ENCODE results near the gene ROCK2.
"Not testable (repeated sequence)": the region's sequence is repeated elsewhere in the genome, so short reads cannot be mapped to it uniquely, and the experiment has no call there.

The ROCK2 gene

GRCh38 chr2:11340717-11341116 is 3.7 kb downstream of the ROCK2 start:
- DNase-seq, result no peak
- TF ChIP-seq GATA1 (IDR thresholded peaks at IDR 0.05; ENCODE audit: low read depth, low read length), result no peak

- TF ChIP-seq POLR2A (IDR thresholded peaks at IDR 0.05; ENCODE audit: low read length), result no peak
- TF ChIP-seq GATA1 (IDR thresholded peaks at IDR 0.05; ENCODE audit: low read depth, low read length), result no peak
- DNase-seq, result no peak
These were observed 4.8 kb downstream of the ROCK2 start for GRCh38 chr2:11339508-11340083.

GRCh38 chr2:11338580-11338979 is 5.9 kb downstream of the ROCK2 start:
- DNase-seq, result no peak
- no peak for TF ChIP-seq GATA1 (IDR thresholded peaks at IDR 0.05; ENCODE audit: low read depth, low read length)
- TF ChIP-seq POLR2A (IDR thresholded peaks at IDR 0.05; ENCODE audit: low read length), result no peak

GRCh38 chr2:11337909-11338308 is 6.5 kb downstream of the ROCK2 start:
- no peak for TF ChIP-seq GATA1 (IDR thresholded peaks at IDR 0.05; ENCODE audit: low read depth, low read length)
- no peak for TF ChIP-seq POLR2A (IDR thresholded peaks at IDR 0.05; ENCODE audit: low read length)

GRCh38 chr2:11336189-11336588 is 8.2 kb downstream of the ROCK2 start:
- TF ChIP-seq GATA1 (IDR thresholded peaks at IDR 0.05; ENCODE audit: low read depth, low read length), result no peak
- TF ChIP-seq POLR2A (IDR thresholded peaks at IDR 0.05; ENCODE audit: low read length), result no peak
- no peak for DNase-seq

More at GRCh38 chr2:11337909-11338308, 6.5 kb downstream of the ROCK2 start:
- DNase-seq, result no peak

GRCh38 chr2:11333427-11334183 is 10.8 kb downstream of the ROCK2 start:
- no peak for TF ChIP-seq GATA1 (IDR thresholded peaks at IDR 0.05; ENCODE audit: low read depth, low read length)
- TF ChIP-seq POLR2A (IDR thresholded peaks at IDR 0.05; ENCODE audit: low read length), result no peak
- peak in 1 of 2 experiments; percentile 34 for DNase-seq

- TF ChIP-seq GATA1 (IDR thresholded peaks at IDR 0.05; ENCODE audit: low read depth, low read length) (no peak), POLR2A (IDR thresholded peaks at IDR 0.05; ENCODE audit: low read length) (no peak)
These were observed 11.8 kb downstream of the ROCK2 start for GRCh38 chr2:11332596-11332995.

GRCh38 chr2:11330457-11331142 is 13.8 kb downstream of the ROCK2 start:
- peak; percentile 13 to 24 for DNase-seq
- no peak for TF ChIP-seq POLR2A (IDR thresholded peaks at IDR 0.05; ENCODE audit: low read length)
- no peak for TF ChIP-seq GATA1 (IDR thresholded peaks at IDR 0.05; ENCODE audit: low read depth, low read length)

More at GRCh38 chr2:11332596-11332995, 11.8 kb downstream of the ROCK2 start:
- DNase-seq, result no peak

- DNase-seq, result no peak
- TF ChIP-seq GATA1 (IDR thresholded peaks at IDR 0.05; ENCODE audit: low read depth, low read length) (no peak), POLR2A (IDR thresholded peaks at IDR 0.05; ENCODE audit: low read length) (no peak)
These were observed 14.7 kb downstream of the ROCK2 start for GRCh38 chr2:11329776-11330175.

GRCh38 chr2:11328522-11328921 is 15.9 kb downstream of the ROCK2 start:
- not testable (repeated sequence) for DNase-seq

- no peak for DNase-seq
- TF ChIP-seq POLR2A (IDR thresholded peaks at IDR 0.05; ENCODE audit: low read length), result no peak
- TF ChIP-seq GATA1 (IDR thresholded peaks at IDR 0.05; ENCODE audit: low read depth, low read length), result no peak
These were observed 16.6 kb downstream of the ROCK2 start for GRCh38 chr2:11327871-11328270.

GRCh38 chr2:11326677-11327211 is 17.7 kb downstream of the ROCK2 start:
- no peak for TF ChIP-seq POLR2A (IDR thresholded peaks at IDR 0.05; ENCODE audit: low read length)
- TF ChIP-seq GATA1 (IDR thresholded peaks at IDR 0.05; ENCODE audit: low read depth, low read length), result no peak

GRCh38 chr2:11325961-11326676 is 18.3 kb downstream of the ROCK2 start:
- TF ChIP-seq GATA1 (IDR thresholded peaks at IDR 0.05; ENCODE audit: low read depth, low read length) (no peak), POLR2A (IDR thresholded peaks at IDR 0.05; ENCODE audit: low read length) (no peak)
- no peak for DNase-seq

More at GRCh38 chr2:11326677-11327211, 17.7 kb downstream of the ROCK2 start:
- DNase-seq, result no peak

- no peak for DNase-seq
- TF ChIP-seq GATA1 (IDR thresholded peaks at IDR 0.05; ENCODE audit: low read depth, low read length) (no peak), POLR2A (IDR thresholded peaks at IDR 0.05; ENCODE audit: low read length) (no peak)
These were observed 22.6 kb downstream of the ROCK2 start for GRCh38 chr2:11321847-11322246.
